Ectodermal cell (in vitro differentiated cells): ENCODE measurements around the gene TRMT2A.

Source experiments
- H3K27ac ChIP-seq: 2 replicates; pipeline ENCODE4 v1.7.0; 2013; ENCODE audit warnings: mild to moderate bottlenecking, low read depth, low read length; ENCODE audit not compliant: insufficient read depth, poor library complexity, severe bottlenecking
- H3K27me3 ChIP-seq: 2 replicates; pipeline ENCODE4 v1.7.0; 2013; ENCODE audit warnings: mild to moderate bottlenecking, low read length; ENCODE audit not compliant: insufficient read depth, control insufficient read depth, poor library complexity, severe bottlenecking
- H3K36me3 ChIP-seq: one replicate; pipeline ENCODE4 v1.7.0; 2013; ENCODE audit warnings: low read length; ENCODE audit not compliant: control insufficient read depth, insufficient read depth
- H3K4me1 ChIP-seq: one replicate; pipeline ENCODE4 v1.7.0; 2013; ENCODE audit warnings: low read length; ENCODE audit not compliant: control insufficient read depth, insufficient read depth
- H3K4me3 ChIP-seq: 2 replicates; pipeline ENCODE4 v1.7.0; 2013; ENCODE audit warnings: low read depth, low read length, control low read depth; ENCODE audit not compliant: insufficient read depth
- H3K9me3 ChIP-seq: 2 replicates; pipeline ENCODE4 v1.7.0; 2013; ENCODE audit warnings: mild to moderate bottlenecking, low read length, moderate library complexity; ENCODE audit not compliant: control insufficient read depth
- WGBS, 2 experiments: methylation state at CpG; one replicate each; pipeline ENCODE4 v1.1.7; 2013; ENCODE audit warnings: missing lambda C conversion rate in 2 of 2; 5-methylcytosine and 5-hydroxymethylcytosine counted together

The TRMT2A gene

DNA sequence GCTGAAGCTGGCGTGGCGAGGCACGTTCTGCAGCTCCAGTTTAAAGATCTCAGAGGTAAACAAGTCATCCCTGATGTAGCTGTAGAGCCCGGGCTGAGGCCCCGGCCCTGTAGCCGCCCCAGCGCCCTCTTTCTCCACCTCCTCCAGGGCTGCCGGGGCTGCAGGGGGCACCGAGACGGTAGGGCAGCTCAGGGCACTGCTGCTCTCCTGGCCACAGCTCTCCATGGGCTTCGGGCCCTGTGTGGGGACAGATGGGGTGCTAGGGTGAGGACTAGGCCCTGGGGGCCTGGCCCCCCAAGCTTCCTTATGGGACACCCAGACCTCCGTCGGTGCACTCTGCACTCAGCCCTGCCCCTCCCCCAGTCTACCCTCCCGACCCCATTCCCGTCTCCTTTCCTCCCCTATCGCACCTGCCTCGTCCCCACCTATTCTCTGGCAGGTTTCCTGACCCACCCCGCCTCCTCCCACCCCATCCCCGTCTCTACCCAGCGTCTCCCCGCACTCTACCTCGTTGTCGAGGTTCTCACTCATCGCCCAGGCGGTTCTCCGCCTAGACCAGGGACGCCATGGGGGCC, 563 bp downstream of the TRMT2A start:
- peaks cover 27% of the 10 kb centered on the region for H3K36me3 ChIP-seq
- H3K27ac ChIP-seq = peak overlapping the region; percentile 82
- 24 to 26% methylated on average over 27 of the region's 27 CpGs for WGBS, 2 experiments
- H3K4me3 ChIP-seq = peak overlapping the region; percentile 98
- no peaks in the 10 kb centered on the region for H3K9me3 ChIP-seq
- H3K27me3 ChIP-seq = no peaks in the 10 kb centered on the region
- H3K4me1 ChIP-seq = peaks cover 20% of the 10 kb centered on the region

DNA sequence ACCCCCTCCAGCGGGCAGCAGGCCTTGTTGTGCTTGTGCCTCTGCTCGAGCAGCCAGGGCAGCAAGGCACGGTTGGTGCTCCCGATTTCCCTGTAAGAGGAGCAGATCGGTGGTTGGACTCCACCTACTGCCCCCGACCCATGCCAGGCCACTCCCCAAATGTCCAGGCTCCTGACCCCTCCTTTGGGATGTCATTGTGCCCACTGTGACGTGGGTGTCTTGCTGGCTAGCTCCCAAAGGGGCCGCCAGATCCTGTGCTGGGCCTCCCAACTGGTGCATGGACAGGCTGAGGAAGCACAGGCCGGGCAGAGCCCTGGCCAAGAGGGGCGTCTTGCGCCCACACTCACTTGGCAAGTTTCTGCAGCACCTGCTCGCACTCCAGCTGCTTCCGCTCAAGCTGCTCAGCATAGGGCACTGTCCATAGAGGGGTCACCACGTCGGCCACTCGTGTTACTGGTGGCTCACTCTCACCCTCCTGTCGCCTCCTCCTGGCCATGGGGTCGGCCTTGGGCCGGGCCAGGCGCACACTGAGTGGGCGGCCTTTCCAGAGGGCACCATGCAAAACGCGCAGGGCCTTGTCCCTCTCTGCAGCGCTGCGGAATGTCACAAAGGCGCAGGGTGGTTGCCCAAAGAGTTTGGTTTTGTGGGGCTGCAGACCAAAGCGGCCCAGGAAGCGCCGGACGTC, 1.2 kb downstream of the TRMT2A start, which contains the start of gene RANBP1:
Gene RANBP1 (plus strand): TSS at position 414 of the 685 bp plus-strand sequence. CDS start 81 bp downstream, at position 495.
- Histone ChIP-seq H3K4me3 (peak within 1 kb of the TSS; percentile 98), H3K9me3 (no peaks in the 10 kb centered on the region), H3K27me3 (no peaks in the 10 kb centered on the region), H3K27ac (peak within 1 kb of the TSS; percentile 82), H3K4me1 (peaks cover 20% of the 10 kb centered on the region), H3K36me3 (peaks cover 23% of the 10 kb centered on the region)
- 89% methylated on average over 30 of the region's 30 CpGs for WGBS, 2 experiments

DNA sequence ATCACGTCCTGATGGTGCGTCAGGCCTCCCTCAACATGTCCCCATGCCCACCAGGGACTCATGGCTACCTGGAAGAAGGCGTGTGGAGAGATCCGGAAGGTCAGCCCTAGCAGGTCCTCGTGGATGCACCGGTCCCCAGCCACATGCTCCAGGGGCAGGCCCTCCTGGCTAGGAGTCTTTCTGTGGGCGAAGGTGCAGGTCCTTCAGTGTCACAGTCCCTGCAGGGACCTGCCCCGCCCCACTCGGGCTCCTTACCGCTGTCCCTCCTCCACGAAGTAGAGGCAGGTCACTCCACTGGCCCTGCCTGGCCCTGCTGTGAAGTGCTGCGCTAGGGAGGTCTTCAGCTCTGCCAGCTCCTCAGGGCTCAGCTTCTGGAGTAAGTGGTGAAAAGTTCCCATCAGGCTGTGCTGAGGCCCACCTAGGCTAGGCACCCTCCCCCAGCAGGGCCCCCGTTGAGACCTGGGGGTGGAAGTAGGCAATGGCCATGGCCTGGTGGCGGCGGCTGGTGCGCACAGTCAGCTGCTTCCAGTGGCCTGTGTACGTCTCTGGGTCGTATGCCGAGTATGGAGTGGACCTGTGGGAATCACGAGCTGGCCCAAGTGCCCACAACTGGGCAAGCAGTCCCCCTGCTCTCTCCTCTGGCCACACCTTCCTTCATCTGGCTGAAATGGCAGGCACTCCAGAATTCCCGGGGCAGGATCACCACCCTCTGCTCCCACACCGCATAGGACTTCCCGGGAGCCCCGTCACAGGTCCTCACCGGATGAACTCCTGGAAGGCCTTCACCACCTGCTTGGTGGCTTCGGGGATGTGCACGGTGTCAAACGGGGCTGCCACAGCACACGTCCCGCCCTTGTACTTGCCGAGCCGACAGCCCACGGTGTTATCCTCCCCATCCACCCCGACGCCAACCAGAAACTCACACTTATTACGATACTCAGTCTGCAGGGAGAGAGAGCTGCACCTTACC, 2.2 kb downstream of the TRMT2A start:
- WGBS, 2 experiments = 94 to 95% methylated on average over 36 of the region's 36 CpGs
- H3K4me1 ChIP-seq = peaks cover 17% of the 10 kb centered on the region
- no peaks in the 10 kb centered on the region for H3K9me3 ChIP-seq
- H3K36me3 ChIP-seq = peaks cover 21% of the 10 kb centered on the region
- H3K27ac ChIP-seq = no peak overlapping the region
- no peaks in the 10 kb centered on the region for H3K27me3 ChIP-seq
- H3K4me3 ChIP-seq = no peak overlapping the region

DNA sequence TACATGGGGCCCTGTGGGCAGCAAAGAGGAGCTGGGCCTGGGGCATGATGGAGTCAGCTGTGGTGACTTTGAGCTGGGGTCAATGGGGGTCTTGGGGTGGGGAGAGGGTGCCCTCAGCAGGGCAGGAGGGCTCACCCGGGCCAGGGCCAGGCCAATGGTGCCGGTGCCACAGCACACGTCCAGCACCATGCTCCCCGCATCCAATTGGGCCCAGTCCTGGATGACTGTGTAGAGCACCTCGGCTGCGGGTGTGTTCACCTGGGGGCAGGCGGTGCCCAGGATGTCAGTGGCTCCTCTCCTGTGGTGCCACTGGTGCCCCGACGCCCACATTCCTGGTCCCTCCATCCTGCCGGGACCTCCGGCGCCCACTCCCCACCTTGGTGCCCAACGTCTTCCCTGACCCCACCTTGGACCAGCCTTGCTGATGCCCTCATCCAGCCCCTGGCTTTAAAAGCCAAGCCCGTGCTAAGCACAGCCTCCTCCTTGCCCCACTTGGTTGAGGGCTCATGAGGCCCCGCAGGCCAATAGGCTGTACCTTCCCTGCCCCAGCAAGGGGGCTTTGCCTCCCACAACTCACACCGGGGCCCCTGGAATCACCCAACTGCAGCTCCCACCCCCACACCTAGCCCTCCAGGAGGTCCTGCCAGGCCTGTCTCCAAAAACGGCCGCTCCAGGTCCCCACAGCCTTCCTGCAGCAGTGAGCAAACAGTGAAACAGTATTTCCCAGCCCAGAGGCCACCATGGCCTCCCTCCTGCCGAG, 3.3 kb downstream of the TRMT2A start:
- Histone ChIP-seq H3K27ac (no peak overlapping the region), H3K27me3 (no peaks in the 10 kb centered on the region), H3K9me3 (no peaks in the 10 kb centered on the region), H3K4me3 (no peak overlapping the region), H3K36me3 (peaks cover 25% of the 10 kb centered on the region), H3K4me1 (peaks cover 10% of the 10 kb centered on the region)
- 96% methylated on average over 19 of the region's 19 CpGs for WGBS, 2 experiments

GRCh38 chr22:20112623-20113511, 4.2 kb downstream of the TRMT2A start:
- Histone ChIP-seq H3K27ac (no peak overlapping the region), H3K9me3 (no peaks in the 10 kb centered on the region), H3K27me3 (no peaks in the 10 kb centered on the region), H3K4me1 (peaks cover 7% of the 10 kb centered on the region), H3K36me3 (peaks cover 34% of the 10 kb centered on the region), H3K4me3 (no peak overlapping the region)
- 96% methylated on average over 26 of the region's 26 CpGs for WGBS, 2 experiments

DNA sequence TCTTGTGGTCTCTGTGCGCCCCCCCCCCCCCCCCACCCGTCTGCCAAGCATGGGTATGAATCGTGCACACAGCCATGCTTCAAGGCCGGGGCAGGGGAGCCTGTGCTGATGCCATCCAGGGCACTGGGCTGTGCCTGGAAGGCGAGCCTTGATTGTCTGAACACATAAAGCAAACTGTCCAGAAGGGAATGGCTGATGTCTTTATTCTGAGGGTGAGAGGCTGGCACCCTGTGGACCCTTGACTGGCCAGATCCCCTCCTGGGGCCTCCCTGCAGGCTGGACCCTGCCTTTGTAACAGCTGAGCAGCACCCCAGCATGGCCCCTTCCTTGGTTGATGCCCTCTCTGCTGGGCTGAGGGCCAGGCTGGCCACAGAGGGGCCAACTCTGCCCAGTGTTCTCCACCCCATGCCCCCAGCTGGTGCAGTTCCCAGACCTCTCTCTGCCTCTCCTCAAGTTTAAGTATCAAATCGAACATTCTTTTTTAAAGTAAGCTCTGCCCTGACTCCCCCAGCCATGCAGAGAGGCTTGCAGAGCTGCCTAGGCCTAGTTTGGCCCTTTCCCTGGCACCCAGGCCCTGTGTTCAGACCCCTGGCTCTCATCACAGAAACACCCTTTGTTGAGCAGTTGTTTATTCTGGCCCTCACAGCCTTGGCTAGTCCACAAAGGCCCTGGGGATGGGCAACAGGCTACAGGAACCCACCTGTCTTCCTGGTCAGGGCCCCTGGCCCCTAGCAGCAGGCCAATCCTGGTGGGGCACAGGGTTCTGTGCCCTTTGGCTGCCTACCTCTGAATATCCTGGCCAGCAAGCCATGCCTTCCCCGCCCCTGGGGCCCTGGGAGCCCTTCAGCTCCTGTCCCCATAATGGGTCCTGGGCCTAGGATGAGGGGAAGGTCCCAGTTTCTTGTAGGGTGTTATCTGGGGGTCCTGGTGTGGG, 5.1 kb downstream of the TRMT2A start:
- WGBS, 2 experiments = 91 to 95% methylated on average over 7 of the region's 7 CpGs
- no peak overlapping the region for H3K27ac ChIP-seq
- no peak overlapping the region for H3K4me3 ChIP-seq
- no peaks in the 10 kb centered on the region for H3K9me3 ChIP-seq
- peaks cover 7% of the 10 kb centered on the region for H3K4me1 ChIP-seq
- H3K27me3 ChIP-seq = no peaks in the 10 kb centered on the region
- peaks cover 42% of the 10 kb centered on the region for H3K36me3 ChIP-seq

GRCh38 chr22:20111045-20111688, 5.9 kb downstream of the TRMT2A start:
- Histone ChIP-seq H3K4me3 (no peak overlapping the region), H3K36me3 (peaks cover 48% of the 10 kb centered on the region), H3K27me3 (no peaks in the 10 kb centered on the region), H3K9me3 (no peaks in the 10 kb centered on the region), H3K27ac (peak overlapping the region; percentile 60), H3K4me1 (peaks cover 7% of the 10 kb centered on the region)
- 81 to 85% methylated on average over 14 of the region's 14 CpGs for WGBS, 2 experiments

DNA sequence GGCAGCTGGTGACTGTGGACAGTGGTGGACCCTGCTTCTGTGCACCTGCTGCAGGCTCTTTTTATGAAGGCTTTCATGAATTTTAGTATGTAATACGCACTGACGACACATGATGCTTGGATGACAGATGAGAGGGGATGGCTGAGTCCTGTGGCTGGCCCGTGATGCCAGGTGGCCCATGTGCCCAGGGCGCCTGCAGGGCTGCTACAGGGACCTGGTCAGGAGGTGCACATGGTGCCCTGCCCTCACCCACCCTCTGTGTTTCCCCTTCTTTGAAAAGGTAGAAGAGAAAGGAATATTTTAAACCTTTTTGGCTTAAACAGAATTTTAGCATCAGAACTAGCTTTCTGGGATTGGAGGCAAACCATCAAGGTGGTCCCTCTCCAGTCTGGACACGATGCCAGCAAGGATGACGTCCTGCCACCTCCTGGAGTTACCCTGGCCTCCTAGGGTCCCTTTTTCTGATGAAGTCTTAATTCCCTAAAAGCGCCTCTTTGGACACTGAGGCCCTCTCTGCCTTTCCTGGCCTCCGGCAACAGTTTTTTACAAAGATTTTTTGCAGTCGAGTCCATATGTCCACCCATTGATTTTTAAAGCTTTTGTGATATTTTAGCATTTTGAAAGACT, 6.6 kb downstream of the TRMT2A start:
- H3K36me3 ChIP-seq = peaks cover 55% of the 10 kb centered on the region
- 96 to 97% methylated on average over 9 of the region's 9 CpGs for WGBS, 2 experiments
- H3K27ac ChIP-seq = peak overlapping the region; percentile 60

More for the DNA sequence above, 6.6 kb downstream of the TRMT2A start:
- Histone ChIP-seq H3K27me3 (no peaks in the 10 kb centered on the region), H3K9me3 (no peaks in the 10 kb centered on the region), H3K4me1 (peaks cover 2% of the 10 kb centered on the region), H3K4me3 (no peak overlapping the region)
